Liver (tissue), 3 donors: ENCODE results near the gene COPA.

Experiments
- CTCF ChIP-seq: fragments of 150-350 bp; IDR thresholded peaks from 2 replicates; pipeline ENCODE4 v1.5.1; 2017; ENCODE audit warnings: improper control_type of control experiment, low read depth, low read length; ENCODE audit not compliant: missing input control
- EGR1 ChIP-seq, 2 donors: IDR thresholded peaks; 2 replicates each; pipeline ENCODE4 v1.6.1; 2016 to 2018; ENCODE audit warnings: antibody characterized with exemption in 2 of 2, low read depth in 2 of 2
- GABPA ChIP-seq, 2 donors: IDR thresholded peaks in 1 of 2; conservative IDR thresholded peaks in 1 of 2; 2 replicates each; pipeline ENCODE4 v1.6.1; 2016; ENCODE audit warnings: antibody characterized with exemption in 2 of 2, mild to moderate bottlenecking in 1 of 2, moderate library complexity in 1 of 2
- HNF4G ChIP-seq: IDR thresholded peaks from 2 replicates; pipeline ENCODE4 v1.6.1; 2016; ENCODE audit warnings: antibody characterized with exemption
- JUND ChIP-seq, 2 donors: IDR thresholded peaks; 2 replicates each; pipeline ENCODE4 v1.6.1; 2016; ENCODE audit warnings: antibody characterized with exemption in 2 of 2
- RAD21 ChIP-seq, 2 donors: IDR thresholded peaks; 2 replicates each; pipeline ENCODE4 v1.6.1; 2016; ENCODE audit warnings: antibody characterized with exemption in 2 of 2, mild to moderate bottlenecking in 2 of 2
- REST ChIP-seq: IDR thresholded peaks from 2 replicates; pipeline ENCODE4 v1.6.1; 2016; ENCODE audit warnings: antibody characterized with exemption, mild to moderate bottlenecking
- TAF1 ChIP-seq: conservative IDR thresholded peaks from 2 replicates; pipeline ENCODE4 v1.6.1; 2016; ENCODE audit warnings: antibody characterized with exemption, mild to moderate bottlenecking
- YY1 ChIP-seq: IDR thresholded peaks from 2 replicates; pipeline ENCODE4 v1.6.1; 2016; ENCODE audit warnings: antibody characterized with exemption, mild to moderate bottlenecking
- ZBTB33 ChIP-seq: IDR thresholded peaks from 2 replicates; pipeline ENCODE4 v1.6.1; 2016; ENCODE audit warnings: antibody characterized with exemption
- donor health status: healthy.
- donor health status: healthy.

- TF ChIP-seq CTCF (no peak), TAF1 (no peak), EGR1 (IDR thresholded peaks at IDR 0.05; ENCODE audit: low read depth in 2 of 2) (no peak), YY1 (no peak), GABPA (IDR thresholded peaks at IDR 0.05 in 1 of 2, conservative IDR thresholded peaks at IDR 0.05 in 1 of 2) (no peak), ZBTB33 (no peak), RAD21 (IDR thresholded peaks at IDR 0.05) (no peak), JUND (IDR thresholded peaks at IDR 0.05) (no peak), REST (no peak), HNF4G (no peak)
These were observed 18.1 kb upstream of the COPA start for GRCh38 chr1:160361199-160361598.
